DMS53 treated with DMSO at 0.1 percent for 48 hours (cell line): ENCODE results near the gene SCTR.

Source experiments
- DNase-seq: peaks from one replicate; lab custom pipeline; 2025; ENCODE audit not compliant: unreplicated experiment; lab: John Stamatoyannopoulos, UW

SCTR gene

DNA sequence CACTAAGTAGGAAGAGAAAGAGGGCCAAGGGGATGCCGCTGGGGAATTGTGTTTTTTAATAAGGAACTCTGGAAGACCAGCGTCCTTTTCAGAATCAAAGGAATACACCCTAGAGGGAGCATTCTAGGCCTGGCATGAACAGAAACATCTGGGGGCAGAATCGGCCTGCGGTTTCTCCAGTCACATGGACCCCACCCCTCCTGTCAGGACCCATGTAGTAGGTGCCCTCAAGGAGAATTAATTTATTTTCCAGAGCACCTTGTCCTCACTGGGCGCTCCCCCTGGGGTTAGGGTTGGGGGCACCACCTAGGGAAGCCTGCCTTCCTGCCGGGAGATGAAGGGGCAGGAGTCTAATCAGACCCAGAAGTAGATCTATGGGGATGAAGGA is 48.4 kb downstream of the SCTR start:
- DNase-seq = no peak

DNA sequence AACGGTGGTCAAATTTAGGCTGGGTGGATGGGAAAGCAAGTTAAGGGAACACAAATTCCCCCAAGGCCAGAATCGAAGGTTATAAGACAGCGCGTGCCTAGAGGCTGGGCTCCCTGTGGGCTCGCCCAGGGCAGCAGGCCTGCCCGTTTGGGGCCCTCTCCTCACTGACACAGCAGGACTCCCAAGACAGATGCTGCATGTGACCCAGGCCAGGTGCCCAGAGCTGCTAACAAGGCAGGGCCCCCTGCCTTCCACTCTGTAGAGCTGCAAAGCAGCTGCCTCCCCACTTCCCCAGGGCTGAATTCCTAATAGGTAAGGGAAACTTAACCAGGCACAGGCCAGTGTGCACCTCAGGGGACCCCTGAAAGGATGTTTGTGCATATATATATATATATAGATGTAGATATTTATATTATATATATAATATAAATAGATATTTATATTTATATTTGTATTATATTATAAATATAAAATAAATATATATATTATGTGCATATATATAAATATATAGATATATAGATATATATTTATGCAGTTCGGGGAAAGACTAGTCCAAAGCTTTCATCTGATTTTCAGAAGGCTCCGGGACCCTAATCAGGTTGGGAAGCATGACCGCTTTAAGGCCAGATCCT is 48.9 kb downstream of the SCTR start:
- DNase-seq = no peak

DNA sequence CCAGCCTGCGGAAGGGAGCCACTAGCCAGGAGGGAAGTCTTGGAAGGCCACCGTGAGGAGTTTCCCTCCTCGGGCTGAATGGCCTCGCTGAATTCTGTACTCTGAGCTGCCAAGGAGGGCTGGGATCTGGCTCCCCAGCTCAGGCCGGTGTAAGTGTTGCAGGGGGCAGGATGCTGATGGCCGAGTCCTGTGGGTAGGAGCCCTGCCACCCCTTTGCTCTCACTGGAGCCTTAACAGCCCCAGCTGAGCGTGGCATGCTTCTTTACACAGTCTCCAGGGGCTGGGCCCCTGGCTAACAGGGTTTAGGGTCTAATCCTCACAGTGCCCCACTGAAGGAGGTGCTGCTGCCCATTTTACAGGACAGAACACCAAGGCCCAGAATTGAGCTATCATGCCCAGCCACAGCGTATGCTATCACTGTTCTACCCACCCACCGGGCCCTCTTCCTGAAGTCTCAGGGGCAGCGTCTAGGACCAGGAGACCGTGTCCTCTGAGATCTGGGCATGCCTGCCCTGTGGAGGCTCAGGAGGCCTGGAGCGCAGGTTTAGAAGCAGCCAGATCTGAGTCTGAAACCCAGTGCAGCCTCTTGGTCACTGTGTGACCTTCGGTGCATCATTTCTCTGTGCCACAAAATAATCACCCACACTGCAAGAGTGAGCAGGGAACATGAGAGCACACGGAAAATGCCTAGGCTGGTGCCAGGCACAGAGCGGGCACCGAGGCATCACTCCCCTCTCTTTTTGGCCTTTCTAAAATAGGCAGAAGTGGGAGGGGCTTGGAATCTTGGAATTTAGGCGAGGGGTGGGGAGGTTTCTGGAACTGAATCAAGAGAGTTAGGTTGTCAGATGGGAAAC is 49.7 kb downstream of the SCTR start:
- DNase-seq = no peak

DNA sequence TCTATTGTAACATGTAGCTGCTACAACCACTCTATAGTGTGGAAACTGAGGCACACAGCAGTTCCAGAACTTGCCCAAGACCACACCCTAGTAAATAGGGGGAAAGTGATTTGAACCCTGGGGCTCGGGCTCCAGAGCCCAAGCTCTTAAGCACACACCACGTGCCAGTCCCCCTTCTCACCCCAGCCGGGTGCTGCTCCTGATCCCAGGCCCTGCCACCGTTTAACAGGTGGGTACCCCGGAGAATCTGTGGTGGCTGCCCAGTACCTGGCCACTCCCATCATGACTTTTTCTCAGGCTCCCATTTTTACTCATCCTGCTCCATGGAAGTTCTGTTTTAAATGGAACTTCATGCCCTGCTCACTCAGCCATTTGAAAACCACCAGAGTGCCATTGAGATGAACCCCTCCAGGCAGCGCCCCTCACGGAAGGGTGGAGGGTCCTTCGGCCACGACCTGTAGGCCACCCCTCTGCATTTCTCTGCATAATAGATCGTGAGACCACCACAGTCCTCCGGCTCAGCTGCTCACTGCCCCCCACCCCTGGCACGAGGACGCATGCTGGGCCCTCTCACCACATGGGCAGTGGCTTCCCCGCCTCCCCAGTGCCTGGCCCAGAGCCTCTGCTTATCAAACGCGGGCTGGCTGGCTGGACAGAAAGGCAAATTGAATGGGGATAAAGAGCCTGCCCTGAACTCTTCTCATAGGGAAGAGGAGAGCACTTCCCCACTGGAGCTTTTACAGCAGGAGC is 50.5 kb downstream of the SCTR start:
- DNase-seq = no peak

DNA sequence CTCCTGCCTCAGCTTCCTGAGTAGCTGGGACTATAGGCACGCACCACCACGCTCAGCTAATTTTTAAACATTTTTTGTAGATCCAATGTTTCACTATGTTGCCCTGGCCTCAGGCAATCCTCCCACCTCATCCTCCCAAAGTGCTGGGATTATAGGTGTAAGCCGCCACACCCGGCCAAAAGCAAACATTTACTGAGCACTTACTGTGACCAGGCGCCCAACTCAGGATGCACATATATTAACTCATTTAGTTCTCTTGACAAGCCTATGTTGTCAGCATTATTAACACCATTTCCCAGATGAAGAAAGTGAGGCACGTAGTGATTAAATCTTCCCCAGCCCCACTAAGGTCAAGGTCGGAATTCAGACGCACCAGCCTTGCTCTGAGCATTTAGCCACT is 51.5 kb downstream of the SCTR start:
- DNase-seq = no peak

DNA sequence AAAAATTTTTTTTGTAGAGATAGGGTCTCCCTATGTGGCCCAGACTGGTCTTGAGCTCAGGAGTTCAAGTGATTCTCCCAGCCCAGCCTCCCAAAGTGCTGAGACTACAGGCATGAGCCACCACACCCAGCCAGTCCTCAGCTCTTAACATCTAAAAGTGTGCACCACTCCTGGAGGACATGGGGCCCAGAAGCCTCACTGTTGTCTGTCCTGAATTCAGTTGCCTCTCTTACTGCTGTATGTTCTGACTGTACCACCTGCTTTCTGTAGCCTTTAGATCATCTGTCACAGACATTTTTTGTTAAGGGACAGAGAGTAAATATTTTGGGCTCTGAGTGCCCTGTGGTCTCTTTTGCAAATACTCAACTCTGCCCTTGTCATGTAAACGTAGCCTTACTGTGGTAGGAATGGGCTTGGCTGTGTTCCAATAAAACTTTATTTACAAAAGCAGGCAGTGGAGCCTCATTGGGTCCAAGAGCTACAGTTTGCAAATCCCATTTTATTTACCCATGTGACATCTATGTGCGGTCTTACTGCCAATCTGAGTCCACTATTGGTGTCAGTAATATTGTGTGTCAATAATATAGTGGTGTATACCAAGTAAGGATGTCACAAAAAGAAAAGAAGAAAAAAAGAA is 54.5 kb downstream of the SCTR start:
- peak; percentile 75 for DNase-seq

DNA sequence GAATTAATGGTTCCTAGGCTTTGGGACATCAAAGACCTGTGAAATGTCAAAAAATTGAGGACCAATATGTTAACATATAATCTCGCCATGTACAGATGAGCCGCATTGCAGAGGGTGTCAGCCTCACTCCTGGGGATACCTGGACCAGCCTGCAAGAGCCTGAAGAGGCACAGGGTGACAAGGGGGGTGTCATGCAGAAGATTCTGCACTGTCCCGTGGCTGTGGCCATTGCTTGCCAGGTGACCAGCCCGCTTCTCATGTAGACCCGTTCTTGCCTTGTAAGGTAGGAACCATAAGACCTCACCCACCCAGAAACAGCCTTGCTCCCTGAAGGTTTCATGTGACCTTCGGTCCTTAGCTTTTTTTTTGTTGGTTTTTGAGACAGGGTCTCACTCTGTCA is 55.2 kb downstream of the SCTR start:
- DNase-seq = no peak

DNA sequence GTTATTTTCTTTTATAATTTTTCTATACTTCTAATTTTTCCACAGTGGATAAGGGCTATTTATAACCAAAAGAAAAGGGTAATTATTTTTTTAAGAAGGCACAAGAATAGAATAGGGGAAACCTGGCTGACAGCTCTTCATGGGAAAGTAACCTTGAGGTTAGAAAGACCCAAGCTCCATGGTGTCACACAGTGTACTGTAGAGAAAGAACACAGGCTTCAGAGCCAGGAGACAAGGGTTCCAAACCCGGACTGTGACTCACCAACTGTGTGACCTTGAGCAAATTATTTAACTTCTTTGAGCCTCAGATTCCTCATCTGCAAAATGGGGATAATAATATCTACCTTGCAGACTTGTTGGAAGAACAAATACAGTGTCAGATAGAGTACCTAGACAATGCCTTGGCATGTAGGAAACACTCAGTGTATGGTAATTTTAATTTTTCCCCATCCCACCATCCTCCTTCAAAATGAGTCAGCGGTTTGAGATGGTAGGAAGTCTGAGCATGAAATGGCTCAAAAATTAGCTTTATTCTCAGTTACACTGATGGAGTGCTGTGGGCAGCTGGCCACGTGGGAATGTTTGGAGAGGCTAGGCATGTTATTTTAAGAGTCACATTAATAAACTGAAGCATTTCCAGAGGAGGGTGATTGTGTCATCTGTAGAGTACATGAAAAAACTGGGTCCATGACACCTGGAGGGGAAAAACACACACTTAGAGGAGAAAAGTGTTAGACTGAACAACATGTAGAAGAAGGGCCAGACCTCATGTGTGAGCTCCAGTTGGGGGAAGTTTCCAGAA is 55.9 kb downstream of the SCTR start:
- peak; percentile 25 for DNase-seq

DNA sequence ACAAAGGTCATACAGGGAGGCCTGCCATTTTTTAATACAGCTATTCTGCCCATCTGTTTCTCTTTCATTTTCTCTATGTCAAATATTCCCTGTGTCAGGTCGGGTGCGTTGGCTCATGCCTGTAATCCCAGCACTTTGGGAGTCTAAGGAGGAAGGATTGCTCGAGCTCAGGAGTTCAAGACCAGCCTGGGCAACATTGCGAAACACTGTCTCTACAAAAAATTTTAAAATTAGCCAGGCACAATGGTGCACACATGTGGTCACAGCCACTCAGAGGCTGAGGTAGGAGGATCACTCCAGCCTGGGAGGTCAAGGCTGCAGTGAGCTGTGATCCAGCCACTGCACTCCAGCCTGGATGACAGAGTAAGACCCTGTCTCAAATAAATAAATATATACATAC is 57.9 kb downstream of the SCTR start:
- DNase-seq = no peak

DNA sequence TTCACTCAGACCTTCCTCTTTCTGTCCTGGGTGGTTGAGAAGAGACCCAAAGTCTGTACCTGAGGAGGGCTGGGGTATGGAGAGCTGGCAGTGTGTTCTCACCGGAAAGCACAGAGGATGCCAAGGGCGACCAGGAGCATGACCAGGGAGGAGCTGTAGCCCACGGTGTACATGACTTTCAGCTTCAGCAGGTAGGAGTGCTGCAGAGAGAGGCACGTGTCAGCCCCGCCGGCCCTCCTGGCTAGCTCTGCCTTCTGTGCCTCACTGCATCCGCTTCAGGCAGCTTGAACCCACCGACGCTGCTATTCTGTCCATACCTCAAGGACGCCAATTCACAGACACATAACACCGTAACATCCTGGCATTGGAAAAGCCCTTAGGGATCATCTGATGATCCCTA is 58.6 kb downstream of the SCTR start:
- no peak for DNase-seq

DNA sequence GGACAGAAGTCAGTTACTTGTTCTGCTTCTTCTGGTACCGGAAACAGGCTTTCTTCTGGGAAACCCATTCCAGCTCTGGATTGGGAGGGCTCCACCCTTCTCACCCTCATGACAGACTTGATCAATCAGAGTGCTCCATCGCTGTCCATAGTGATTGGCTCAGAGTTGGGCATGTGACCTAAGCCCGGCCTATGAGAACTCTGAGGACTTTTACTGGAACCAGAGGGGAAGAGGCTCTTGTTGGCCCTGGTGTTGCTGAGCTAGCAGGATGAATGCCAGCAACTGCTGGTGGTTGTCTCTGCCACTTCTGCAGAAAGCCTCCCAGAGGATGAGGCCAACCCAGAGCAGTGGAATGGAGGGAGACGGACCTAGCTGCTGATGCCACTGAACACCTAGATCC is 59.3 kb downstream of the SCTR start:
- DNase-seq = no peak

DNA sequence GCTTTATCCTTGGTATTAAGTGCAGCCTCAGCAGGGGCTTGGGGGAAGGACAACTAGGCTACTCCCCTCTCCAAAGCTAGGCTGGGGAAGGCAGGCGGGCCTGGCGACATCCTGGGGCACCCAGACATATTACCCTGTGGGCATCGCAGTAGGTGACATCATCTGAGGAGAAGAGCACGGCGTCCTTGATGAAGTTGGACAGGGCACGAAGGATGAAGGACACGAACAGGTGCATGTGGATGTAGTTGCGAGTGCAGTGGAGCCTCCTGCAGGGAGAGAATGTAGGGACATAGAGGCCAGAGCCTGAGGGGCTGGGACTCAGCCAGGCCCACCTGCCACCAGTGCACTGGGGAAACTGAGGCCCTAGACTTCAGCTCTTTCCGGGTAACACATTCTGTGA is 60.3 kb downstream of the SCTR start:
- DNase-seq = no peak

DNA sequence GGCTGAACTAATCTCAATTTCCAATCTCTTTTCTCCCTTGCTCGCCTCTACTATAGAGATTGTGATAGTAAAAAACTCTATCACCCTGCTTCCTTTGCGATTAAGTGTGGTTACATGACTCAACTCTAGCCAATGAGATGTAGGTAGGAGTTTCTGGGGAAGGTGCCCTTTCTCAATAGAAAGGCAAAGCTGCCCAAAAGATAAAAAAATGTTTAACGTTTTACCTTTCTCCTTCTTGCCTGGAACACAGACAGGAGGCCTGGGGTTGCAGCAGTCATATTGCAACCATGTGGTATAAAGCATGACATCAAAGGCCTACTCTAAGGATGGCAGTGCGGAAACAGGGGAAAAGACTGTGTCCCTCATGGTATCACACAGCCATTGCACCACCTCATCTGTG is 61.1 kb downstream of the SCTR start:
- no peak for DNase-seq

DNA sequence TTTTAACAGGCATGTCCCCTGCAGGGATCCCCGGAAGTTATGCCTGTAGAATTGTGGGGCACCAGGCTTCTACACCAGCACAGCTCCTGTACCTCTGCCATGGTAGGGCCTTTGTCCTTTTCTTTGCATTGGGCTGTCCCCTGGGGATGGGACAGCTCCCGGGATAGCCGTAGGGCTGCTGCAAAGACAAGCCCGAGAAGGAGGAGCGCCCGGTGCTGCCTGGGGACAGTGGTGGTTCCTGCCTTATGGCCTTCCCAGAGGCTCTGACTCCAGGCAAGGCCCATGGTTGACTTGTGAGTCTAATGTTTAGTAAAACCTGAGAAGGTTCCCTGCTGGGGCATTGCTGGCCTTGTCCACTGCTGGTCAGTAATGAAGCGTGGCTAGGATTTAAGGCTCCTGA is 61.7 kb downstream of the SCTR start:
- DNase-seq = no peak

DNA sequence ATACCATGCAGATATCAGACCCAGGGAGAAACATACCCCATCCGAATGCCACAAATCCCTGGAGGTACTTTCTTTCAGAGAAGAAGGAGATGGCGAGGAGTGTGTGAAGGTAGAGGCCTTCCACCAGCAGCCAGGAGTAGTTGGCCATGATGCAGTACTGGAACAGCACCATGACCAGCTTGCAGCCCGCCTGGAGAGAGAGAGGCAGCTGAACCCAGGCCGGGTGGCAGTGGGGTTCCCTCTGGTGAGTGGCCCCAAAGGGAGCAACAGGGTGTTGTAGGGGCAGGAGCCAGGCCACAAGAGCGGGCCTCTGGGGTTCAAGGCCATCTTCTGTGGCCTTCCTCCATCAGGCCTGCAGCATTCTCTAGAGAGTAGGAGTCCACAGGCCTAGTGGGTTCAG is 62.5 kb downstream of the SCTR start:
- no peak for DNase-seq

DNA sequence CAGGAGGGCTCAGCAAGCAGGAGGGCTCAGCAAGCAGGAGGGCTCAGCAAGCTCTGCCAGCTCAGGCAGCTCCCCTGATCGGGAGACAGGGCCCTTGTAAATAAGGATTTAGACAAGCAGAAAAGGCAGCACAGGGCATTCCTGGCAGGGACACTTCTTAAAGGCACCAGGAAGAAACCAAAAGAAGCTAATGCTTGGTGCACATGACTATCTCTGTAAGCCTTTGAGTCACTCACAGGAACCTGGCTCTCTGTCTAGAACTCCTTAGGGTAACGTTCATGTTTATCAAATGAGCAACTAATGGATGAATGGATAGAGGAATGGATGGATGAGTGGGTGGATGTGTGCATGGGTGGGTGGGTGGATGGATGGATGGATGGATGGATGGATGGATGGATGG is 64.2 kb downstream of the SCTR start:
- no peak for DNase-seq

DNA sequence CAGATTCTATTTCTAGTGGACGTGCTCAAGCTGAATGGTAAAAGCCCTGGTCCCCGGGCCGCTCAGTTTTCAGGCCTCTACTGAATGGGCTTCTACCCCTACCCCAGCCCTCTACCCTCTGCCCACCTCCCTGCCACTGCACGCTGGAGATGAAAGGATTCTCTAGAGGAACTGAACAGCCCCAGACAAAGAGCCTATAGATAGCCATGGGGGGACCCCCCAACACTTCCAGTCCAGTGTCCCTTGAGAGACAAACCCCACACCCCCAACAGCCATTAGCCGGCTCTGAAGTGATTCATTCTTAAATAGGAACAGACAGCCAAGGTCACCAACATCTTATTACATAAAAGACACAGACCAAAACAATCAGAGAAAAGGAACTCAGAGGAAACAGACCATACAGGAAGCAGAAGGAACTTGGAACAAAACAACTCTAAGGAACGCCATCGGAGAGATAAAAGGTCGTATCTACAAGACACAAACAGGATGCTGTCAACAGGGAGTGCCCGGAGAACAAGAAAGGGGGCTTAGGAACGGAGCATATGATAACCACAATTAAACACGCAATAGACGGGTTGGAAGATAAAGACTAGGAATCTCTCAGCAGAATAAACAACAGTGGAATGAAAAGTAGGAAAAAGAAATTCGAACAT is 69.1 kb downstream of the SCTR start:
- DNase-seq = no peak

DNA sequence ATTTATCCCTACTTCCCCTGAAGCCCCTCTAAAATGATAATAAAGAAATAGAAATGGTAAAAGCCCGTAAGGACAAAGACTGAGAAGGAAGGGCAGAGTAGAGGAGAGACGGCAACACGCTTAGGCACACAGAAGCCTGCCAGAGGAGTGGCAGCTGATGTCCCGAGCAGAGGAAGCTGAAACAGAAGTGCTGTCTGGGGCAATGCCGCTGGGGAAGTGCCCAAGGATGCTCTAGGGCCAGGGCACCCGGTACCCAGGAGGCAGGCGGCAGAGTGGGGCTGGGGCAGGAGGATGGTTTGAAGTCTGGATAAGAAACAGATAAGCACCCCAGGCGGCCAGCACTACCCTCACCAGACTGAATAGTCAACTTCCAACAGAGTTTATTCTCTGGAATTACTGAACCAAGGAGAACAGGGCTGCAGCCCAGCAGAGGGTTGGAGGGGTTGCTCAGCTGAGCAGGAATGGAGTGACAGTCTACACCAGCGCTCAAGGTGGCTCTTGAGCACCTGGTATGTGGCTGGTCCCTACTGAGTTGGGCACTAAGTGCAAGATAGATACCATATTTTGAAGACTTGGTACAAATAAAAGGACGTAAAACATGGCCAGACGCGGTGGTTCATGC is 70.2 kb downstream of the SCTR start:
- no peak for DNase-seq

DNA sequence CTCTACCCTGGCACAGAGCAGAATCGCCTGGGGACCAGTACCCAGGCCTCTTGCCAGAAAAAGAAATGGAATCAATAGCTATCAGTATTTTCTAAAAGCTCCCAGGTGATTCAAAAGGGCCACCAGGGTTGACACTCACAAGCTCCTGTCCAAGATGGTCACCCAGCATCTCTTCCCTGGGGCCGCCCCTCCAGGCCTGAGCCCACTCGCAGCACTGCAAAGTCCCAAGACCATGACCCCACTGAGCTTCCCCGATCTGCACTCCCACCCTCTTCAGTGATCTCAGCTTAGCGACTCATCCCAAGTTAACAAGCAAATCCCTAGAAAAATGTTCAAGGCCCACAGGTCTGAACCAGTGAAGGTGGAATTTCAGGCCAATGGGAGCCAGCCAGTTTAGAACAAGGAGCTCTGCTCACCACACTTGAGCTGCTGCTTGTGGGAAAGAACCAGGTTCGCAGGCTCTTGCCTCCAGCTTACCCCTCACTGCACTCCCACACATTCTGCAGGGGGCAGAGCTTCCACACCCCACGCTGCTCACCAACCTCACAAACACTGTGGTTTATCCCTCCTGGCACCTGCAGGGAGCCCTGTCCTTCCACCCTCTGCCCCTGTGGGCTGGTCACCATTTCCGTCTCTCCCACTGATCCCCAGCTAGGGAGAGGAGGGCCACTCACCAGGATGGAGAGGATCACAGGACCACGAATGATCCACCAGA is 72.8 kb downstream of the SCTR start:
- DNase-seq = no peak
